ENCODE results near the gene STK31. TPM values are rescaled to one million over a fixed set of nuclear protein-coding genes. Genes with fewer than 3 reads are reported as not detected.
"Not testable (repeated sequence)": the region's sequence is repeated elsewhere in the genome, so short reads cannot be mapped to it uniquely, and the experiment has no call there.

STK31 gene
- total RNA-seq, 2 donors from 2014 or later, result 0.33 TPM; not detected in 1

- Histone ChIP-seq H3K4me3 (no peak overlapping the region), H3K27me3 (no peaks in the 10 kb centered on the region), H3K4me1 (no peaks in the 10 kb centered on the region), H3K36me3 (no peaks in the 10 kb centered on the region), H3K27ac (no peak overlapping the region), H3K9me3 (no peaks in the 10 kb centered on the region)
- no peak for DNase-seq (ENCODE audit: low spot score)
- TF ChIP-seq CTCF (IDR thresholded peaks at IDR 0.05), result no peak
These were observed 58.0 kb downstream of the STK31 start for GRCh38 chr7:23768022-23768421.

DNA sequence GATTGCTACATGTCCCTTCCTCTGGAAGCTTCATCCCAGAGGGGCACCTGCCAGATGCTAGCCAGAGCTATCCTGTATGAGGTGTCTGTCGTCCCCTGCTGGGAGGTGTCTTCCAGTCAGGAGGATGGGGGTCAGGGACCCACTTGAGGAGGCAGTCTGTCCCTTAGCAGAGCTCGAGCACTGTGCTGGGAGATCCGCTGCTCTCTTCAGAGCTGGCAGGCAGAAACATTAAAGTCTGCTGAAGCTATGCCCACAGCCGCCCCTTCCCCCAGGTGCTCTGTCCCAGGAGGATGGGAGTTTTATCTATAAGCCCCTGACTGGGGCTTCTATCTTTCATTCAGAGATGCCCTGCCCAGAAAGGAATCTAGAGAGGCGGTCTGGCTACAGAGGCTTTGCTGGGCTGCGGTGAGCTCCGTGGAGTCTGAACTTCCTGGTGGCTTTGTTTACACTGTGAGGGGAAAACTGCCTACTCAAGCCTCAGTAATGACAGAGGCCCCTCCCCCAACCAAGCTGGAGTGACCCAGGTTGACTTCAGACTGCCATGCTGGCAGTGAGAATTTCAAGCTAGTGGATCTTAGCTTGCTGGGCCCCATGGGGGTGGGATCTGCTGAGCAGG is 69.3 kb downstream of the STK31 start:
- not testable (repeated sequence) for H3K4me3 ChIP-seq; H3K27ac ChIP-seq; H3K27me3 ChIP-seq; H3K36me3 ChIP-seq; H3K9me3 ChIP-seq; H3K4me1 ChIP-seq; DNase-seq (ENCODE audit: low spot score)

DNA sequence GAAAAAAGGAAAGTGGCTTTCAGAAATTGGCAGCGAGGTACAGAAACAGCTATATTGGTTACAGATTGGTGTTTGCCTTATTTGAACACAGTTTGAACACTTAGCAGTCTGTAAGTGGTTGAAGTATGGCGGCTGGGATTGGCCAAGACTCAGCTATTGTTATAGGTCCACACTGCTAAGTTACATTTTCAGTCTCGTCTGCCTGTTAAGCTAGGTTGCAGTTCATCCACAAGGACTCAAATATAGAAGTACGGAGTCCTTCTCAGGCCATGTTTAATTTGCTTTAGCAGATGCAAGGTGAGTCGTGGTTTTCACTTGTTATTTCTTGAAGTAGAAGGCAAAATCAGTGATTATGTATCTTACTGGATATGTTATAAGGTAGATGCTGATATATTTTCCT is 73.1 kb downstream of the STK31 start:
- H3K4me1 ChIP-seq, result no peaks in the 10 kb centered on the region
- H3K9me3 ChIP-seq, result no peaks in the 10 kb centered on the region
- H3K27me3 ChIP-seq, result no peaks in the 10 kb centered on the region
- no peak overlapping the region for H3K4me3 ChIP-seq
- no peak for DNase-seq (ENCODE audit: low spot score)
- H3K36me3 ChIP-seq, result no peaks in the 10 kb centered on the region
- no peak for TF ChIP-seq CTCF (IDR thresholded peaks at IDR 0.05)
- no peak overlapping the region for H3K27ac ChIP-seq

GRCh38 chr7:23787272-23787671 is 77.3 kb downstream of the STK31 start:
- TF ChIP-seq CTCF (IDR thresholded peaks at IDR 0.05), result no peak
- Histone ChIP-seq H3K9me3 (no peaks in the 10 kb centered on the region), H3K4me1 (no peaks in the 10 kb centered on the region), H3K27me3 (no peaks in the 10 kb centered on the region), H3K4me3 (no peak overlapping the region), H3K36me3 (no peaks in the 10 kb centered on the region), H3K27ac (no peak overlapping the region)
- DNase-seq (ENCODE audit: low spot score), result no peak

GRCh38 chr7:23788843-23789242 is 78.8 kb downstream of the STK31 start:
- no peak for TF ChIP-seq CTCF (IDR thresholded peaks at IDR 0.05)
- no peak for DNase-seq (ENCODE audit: low spot score)
- H3K9me3 ChIP-seq, result no peaks in the 10 kb centered on the region
- H3K4me1 ChIP-seq, result no peaks in the 10 kb centered on the region
- H3K4me3 ChIP-seq, result no peak overlapping the region
- no peaks in the 10 kb centered on the region for H3K36me3 ChIP-seq
- no peak overlapping the region for H3K27ac ChIP-seq
- H3K27me3 ChIP-seq, result no peaks in the 10 kb centered on the region

DNA sequence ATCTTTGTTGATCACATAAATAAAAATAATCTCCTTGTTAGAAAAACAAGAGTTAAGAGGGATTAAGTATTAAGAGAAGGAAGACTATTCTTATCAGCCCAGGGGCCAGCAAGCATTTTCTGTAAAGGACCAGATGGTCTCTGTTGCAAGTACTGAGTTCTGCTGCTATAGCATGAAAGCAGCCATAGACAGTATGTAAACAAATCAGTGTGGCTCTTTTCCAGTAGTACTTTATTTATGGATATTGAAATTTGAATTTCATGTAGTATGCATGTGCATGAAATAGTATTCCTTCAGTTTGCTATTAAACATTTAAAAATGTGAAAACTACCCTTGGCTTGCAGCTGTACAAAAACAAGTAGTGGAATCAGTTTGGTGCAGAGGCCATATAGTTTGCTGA is 81.7 kb downstream of the STK31 start:
- no peaks in the 10 kb centered on the region for H3K36me3 ChIP-seq
- peaks cover 0 to 25% of the 10 kb centered on the region in 2 donors for H3K9me3 ChIP-seq
- H3K27me3 ChIP-seq, result no peaks in the 10 kb centered on the region
- no peak overlapping the region for H3K4me3 ChIP-seq
- DNase-seq (ENCODE audit: low spot score), result no peak
- no peak overlapping the region for H3K27ac ChIP-seq
- TF ChIP-seq CTCF (IDR thresholded peaks at IDR 0.05), result no peak
- no peaks in the 10 kb centered on the region for H3K4me1 ChIP-seq
